H1 (cell line): Measurements from ENCODE around the gene NFIA. TPM values are rescaled to one million over a fixed set of nuclear protein-coding genes. Genes with fewer than 3 reads are reported as not detected.
A peak's percentile ranks its signal among the peaks of the same experiment; 100 is the strongest.

Experiments used
- CTCF ChIA-PET: fragments of 300-600 bp; sonication (Branson Sonifier 250); formaldehyde crosslinking; loops from one replicate; lab custom pipeline; 2021; ENCODE audit not compliant: partially characterized antibody; lab: Charles Lee
- POLR2A ChIA-PET: fragments of 300-600 bp; sonication (Branson Sonifier 250); formaldehyde crosslinking; loops from one replicate; lab custom pipeline; 2021; ENCODE audit warnings: inconsistent platforms; ENCODE audit not compliant: partially characterized antibody; lab: Charles Lee
- DNase-seq, 2 experiments: peaks; one replicate each; pipeline versions ENCODE4 v3.0.0 to v3.0.0-alpha.2; 2010 to 2022; ENCODE audit warnings: low spot score in 2 of 2, low read depth in 1 of 2, mixed read lengths in 1 of 2
- FAIRE-seq: peaks from 2 replicates; lab custom pipeline; 2011; peaks lifted over from hg19 to GRCh38; lab: Jason Lieb, UNC
- H2AFZ ChIP-seq: 2 replicates; pipeline ENCODE4 v1.8.1; 2012; ENCODE audit warnings: low read length, inconsistent platforms
- H2AK5ac ChIP-seq: 2 replicates; pipeline ENCODE4 v1.6.1; 2013; ENCODE audit warnings: low read depth, low read length
- H2BK120ac ChIP-seq: replicated peaks from 2 replicates; pipeline ENCODE3; 2013; ENCODE audit warnings: low read depth, low read length, inconsistent platforms
- H2BK12ac ChIP-seq: 2 replicates; pipeline ENCODE4 v1.6.1; 2013; ENCODE audit warnings: low read depth, low read length
- H2BK15ac ChIP-seq: 2 replicates; pipeline ENCODE4 v1.6.1; 2013; ENCODE audit warnings: low read length
- H2BK20ac ChIP-seq: 2 replicates; pipeline ENCODE4 v1.6.1; 2013; ENCODE audit warnings: low read length
- H2BK5ac ChIP-seq: 2 replicates; pipeline ENCODE4 v1.6.1; 2013; ENCODE audit warnings: low read depth, low read length
- H3K14ac ChIP-seq: 2 replicates; pipeline ENCODE4 v1.6.1; 2013; ENCODE audit warnings: inconsistent platforms; ENCODE audit not compliant: insufficient read length
- H3K18ac ChIP-seq: 2 replicates; pipeline ENCODE4 v1.6.1; 2013; ENCODE audit warnings: low read length; ENCODE audit errors: extremely low read depth
- H3K23ac ChIP-seq: 2 replicates; pipeline ENCODE4 v1.6.1; 2013; ENCODE audit warnings: inconsistent platforms; ENCODE audit not compliant: insufficient read length
- H3K23me2 ChIP-seq: 2 replicates; pipeline ENCODE4 v1.6.1; 2013; ENCODE audit warnings: low read depth, low read length
- H3K27ac ChIP-seq: 2 replicates; pipeline ENCODE4 v1.6.1; 2011; ENCODE audit warnings: low read depth, low read length, inconsistent platforms
- H3K27me3 ChIP-seq, 4 experiments: replicated peaks in 1 of 4; 1 replicate in 1 of 4; 2 replicates in 3 of 4; pipeline versions ENCODE4 v1.6.1 to v1.8.1; 2011 to 2013; ENCODE audit warnings: low read length in 3 of 4, mild to moderate bottlenecking in 3 of 4, inconsistent platforms in 2 of 4, mixed read lengths in 2 of 4, moderate library complexity in 1 of 4; ENCODE audit not compliant: control insufficient read depth in 3 of 4, insufficient read depth in 3 of 4; ENCODE audit errors: extremely low read depth in 1 of 4
- H3K36me3 ChIP-seq, 4 experiments: 2 replicates each; pipeline versions ENCODE4 v1.6.1 to v1.8.1; 2011 to 2013; ENCODE audit warnings: mild to moderate bottlenecking in 4 of 4, low read length in 3 of 4, moderate library complexity in 2 of 4, control low read depth in 1 of 4, inconsistent platforms in 1 of 4; ENCODE audit not compliant: insufficient read depth in 4 of 4, control insufficient read depth in 2 of 4
- H3K4ac ChIP-seq: replicated peaks from 2 replicates; pipeline ENCODE3; 2013; ENCODE audit warnings: low read length, low read depth, mixed read lengths, inconsistent platforms; ENCODE audit not compliant: insufficient read length
- H3K4me1 ChIP-seq, 4 experiments: replicated peaks in 1 of 4; 1 replicate in 1 of 4; 2 replicates in 3 of 4; pipeline versions ENCODE4 v1.6.1 to v1.8.1; 2011 to 2013; ENCODE audit warnings: low read length in 3 of 4, inconsistent platforms in 2 of 4, mixed read lengths in 1 of 4; ENCODE audit not compliant: insufficient read depth in 4 of 4, control insufficient read depth in 3 of 4
- H3K4me2 ChIP-seq, 2 experiments: 2 replicates each; pipeline versions ENCODE4 v1.6.1 to v1.8.1; 2011 to 2013; ENCODE audit warnings: low read depth in 2 of 2, low read length in 2 of 2, control low read depth in 1 of 2, inconsistent platforms in 1 of 2, mild to moderate bottlenecking in 1 of 2; ENCODE audit not compliant: insufficient read depth in 1 of 2
- H3K4me3 ChIP-seq, 4 experiments: fragments of 200-600, 300-600 bp in 1 of 4; sonication (generic), shearing (Covaris generic), sonication (Bioruptor Twin) in 1 of 4; 2 replicates each; pipeline versions ENCODE4 v1.5.1 to v1.8.1; 2011 to 2016; ENCODE audit warnings: low read length in 4 of 4, low read depth in 3 of 4, control low read depth in 2 of 4, inconsistent platforms in 2 of 4, mild to moderate bottlenecking in 2 of 4, mixed read lengths in 1 of 4, moderate library complexity in 1 of 4; ENCODE audit not compliant: insufficient read depth in 2 of 4; ENCODE audit errors: extremely low read depth in 1 of 4
- H3K56ac ChIP-seq: replicated peaks from 2 replicates; pipeline ENCODE3; 2013; ENCODE audit warnings: low read depth, mild to moderate bottlenecking, mixed read lengths, low read length, inconsistent platforms; ENCODE audit not compliant: insufficient read length
- H3K79me1 ChIP-seq: 2 replicates; pipeline ENCODE4 v1.6.1; 2013; ENCODE audit warnings: low read depth, low read length, control low read depth
- H3K79me2 ChIP-seq, 2 experiments: 2 replicates each; pipeline versions ENCODE4 v1.6.1 to v1.8.1; 2012 to 2013; ENCODE audit warnings: low read length in 2 of 2, mild to moderate bottlenecking in 2 of 2, inconsistent platforms in 1 of 2; ENCODE audit not compliant: insufficient read depth in 2 of 2, control insufficient read depth in 1 of 2
- H3K9ac ChIP-seq, 4 experiments: replicated peaks in 1 of 4; 1 replicate in 1 of 4; 2 replicates in 3 of 4; pipeline versions ENCODE4 v1.6.1 to v1.8.1; 2011 to 2013; ENCODE audit warnings: low read depth in 3 of 4, low read length in 3 of 4, control low read depth in 2 of 4, mild to moderate bottlenecking in 2 of 4, moderate library complexity in 2 of 4, inconsistent platforms in 1 of 4; ENCODE audit errors: extremely low read depth in 1 of 4
- H3K9me3 ChIP-seq, 2 experiments: 2 replicates each; pipeline versions ENCODE4 v1.6.1 to v1.8.1; 2012 to 2013; ENCODE audit warnings: mild to moderate bottlenecking in 2 of 2, moderate library complexity in 2 of 2, control low read depth in 1 of 2, inconsistent platforms in 1 of 2, low read depth in 1 of 2, low read length in 1 of 2, mixed read lengths in 1 of 2; ENCODE audit not compliant: insufficient read depth in 2 of 2
- H4K20me1 ChIP-seq, 2 experiments: replicated peaks in 1 of 2; 2 replicates each; pipeline versions ENCODE3 to v1.8.1; 2011 to 2013; ENCODE audit warnings: inconsistent platforms in 2 of 2, low read length in 2 of 2, mild to moderate bottlenecking in 1 of 2; ENCODE audit not compliant: insufficient read depth in 2 of 2, control insufficient read depth in 1 of 2
- H4K5ac ChIP-seq: 2 replicates; pipeline ENCODE4 v1.6.1; 2013; ENCODE audit warnings: low read length, low read depth, mixed read lengths, inconsistent platforms; ENCODE audit not compliant: insufficient read length
- H4K8ac ChIP-seq: 2 replicates; pipeline ENCODE4 v1.8.0; 2013; ENCODE audit warnings: mild to moderate bottlenecking, moderate library complexity, low read length, inconsistent platforms; ENCODE audit not compliant: insufficient read depth; ENCODE audit errors: extremely low read depth
- H4K91ac ChIP-seq: replicated peaks from 2 replicates; pipeline ENCODE3; 2013; ENCODE audit warnings: low read length, mixed read lengths, inconsistent platforms; ENCODE audit not compliant: insufficient read length
- RNF2 ChIP-seq: fragments of 200-900, 300-1000 bp; sonication (generic); IDR thresholded peaks from 2 replicates; pipeline ENCODE4 v1.7.1; 2016; ENCODE audit warnings: borderline replicate concordance, low read depth, mild to moderate bottlenecking, antibody characterized with exemption, low read length; ENCODE audit not compliant: poor library complexity, severe bottlenecking; ENCODE audit errors: missing control alignments
- TCF12 ChIP-seq: IDR thresholded peaks from 2 replicates; pipeline ENCODE4 v1.6.1; 2011; ENCODE audit warnings: low read depth, mild to moderate bottlenecking, low read length
- TEAD4 ChIP-seq: IDR thresholded peaks from 2 replicates; pipeline ENCODE4 v1.6.1; 2012; ENCODE audit warnings: low read depth, low read length, inconsistent platforms, mixed read lengths
- WGBS, 2 experiments: shearing (Covaris generic) in 1 of 2; methylation state at CpG; one replicate each; pipeline versions ENCODE4 v1.1.6 to v1.1.7; 2013 to 2015; ENCODE audit warnings: low lambda C conversion rate in 2 of 2, mixed read lengths in 2 of 2, inconsistent platforms in 1 of 2, low coverage in 1 of 2, missing lambda C conversion rate in 1 of 2; ENCODE audit not compliant: insufficient replicate concordance in 2 of 2, insufficient coverage in 1 of 2, insufficient read length in 1 of 2; ENCODE audit errors: extremely low coverage in 1 of 2, missing lambda C conversion rate in 1 of 2; 5-methylcytosine and 5-hydroxymethylcytosine counted together
- polyA plus RNA-seq, 7 experiments: library from polyadenylated mRNA; depleted of rRNA in 3 of 7; stranded (reverse) in 5 of 7; unstranded in 2 of 7; fragments of >200 nt in 5 of 7; fragments of 200-250 nt in 2 of 7; gene quantifications; 1 replicate in 5 of 7; 2 replicates in 1 of 7; 4 replicates in 1 of 7; pipeline versions ENCODE4 v1.2.1 to v1.2.3, GENCODE V29; 2011 to 2013; ENCODE audit warnings: missing spikeins in 2 of 7, mixed read lengths in 2 of 7
- total RNA-seq: library from RNA; stranded (reverse); fragmentation: NEBNext Ultra II Directional; extraction: Animal tissue kit (Norgen Biotek cat#: 25700); gene quantifications from 2 replicates; pipeline ENCODE4 v1.2.1, GENCODE V29; 2021

NFIA gene
- total and polyA plus RNA-seq, 2 of the 8 experiments (the other 6 are each of a cell fraction or from before 2014, with no cell fraction given) = 1.8 to 2.3 TPM

- Histone ChIP-seq H2BK12ac (no peak overlapping the region), H3K18ac (no peak overlapping the region), H2AFZ (no peak overlapping the region), H4K5ac (no peak overlapping the region), H4K91ac (no peak overlapping the region), H3K79me1 (no peaks in the 10 kb centered on the region), H2BK120ac (no peak overlapping the region), H3K4me1 (peaks cover 5 to 23% (median 11%) of the 10 kb centered on the region in 4 experiments; a peak in 5 of 7 replicates), H3K36me3 (peaks cover 0 to 4% (median 0%) of the 10 kb centered on the region in 4 experiments; a peak in 1 of 8 replicates), H3K56ac (no peak overlapping the region), H3K4ac (no peak overlapping the region), H3K9ac (no peak overlapping the region), H4K8ac (no peak overlapping the region), H3K23ac (no peak overlapping the region), H3K23me2 (peaks cover 13% of the 10 kb centered on the region), H3K9me3 (no peaks in the 10 kb centered on the region), H3K14ac (no peak overlapping the region), H4K20me1 (peaks cover 0 to 4% of the 10 kb centered on the region in 2 experiments), H2AK5ac (no peak overlapping the region), H3K27me3 (peaks cover 29 to 70% (median 48%) of the 10 kb centered on the region in 4 experiments), H3K27ac (no peak overlapping the region), H3K4me3 (peak overlapping the region; percentile 28 to 75 (median 62); a peak in 6 of 8 replicates), H3K79me2 (no peaks in the 10 kb centered on the region), H2BK20ac (no peak overlapping the region), H2BK5ac (no peak overlapping the region), H3K4me2 (peak overlapping the region; percentile 79 to 86), H2BK15ac (no peak overlapping the region)
- POLR2A ChIA-PET = interaction anchor here (0.7 to 1.0 kb wide), 4 partner anchors 20 to 38 kb away, joined by 3 to 4 read pairs (median 3); no protein-coding TSS in a partner anchor
- WGBS, 2 experiments = 1% methylated on average over 8 of the region's 8 CpGs; no CpG with 5 or more reads in 1 of the 2 experiments
- DNase-seq = no peak
- FAIRE-seq = no peak
- no peak for TF ChIP-seq TCF12
- TF ChIP-seq RNF2 = peak; percentile 68
- no peak for TF ChIP-seq TEAD4
- CTCF ChIA-PET = interaction anchor here (0.6 to 7.1 kb wide), 9 partner anchors 26 to 962 kb away, joined by 3 to 65 read pairs (median 3); no protein-coding TSS in a partner anchor
Measured at GRCh38 chr1:61081144-61081685, 1.1 kb upstream of the NFIA start.
